GM13977 (cell line): Measurements from ENCODE around the gene KLHL29.

Experiments
- DNase-seq: peaks from one replicate; pipeline ENCODE4 v3.0.0; 2012; ENCODE audit warnings: low spot score
- in situ Hi-C: fragments of 300-500 bp; cut with MboI; formaldehyde crosslinking; loops from one replicate; pipeline ENCODE4 v1.12.0; 2022; ENCODE audit warnings: low sequenced_read_pairs, low pct_unique_long_range_greater_than_20kb, mixed read lengths, inconsistent platforms; ENCODE audit not compliant: unreplicated experiment
- TF ChIP-seq, protein P1 (sequence below): IDR thresholded peaks from 2 replicates; pipeline ENCODE4 v1.5.1; 2012; ENCODE audit warnings: mild to moderate bottlenecking, control low read depth; ENCODE audit not compliant: insufficient read depth; ENCODE audit errors: extremely low read depth, missing control alignments

KLHL29 gene

DNA sequence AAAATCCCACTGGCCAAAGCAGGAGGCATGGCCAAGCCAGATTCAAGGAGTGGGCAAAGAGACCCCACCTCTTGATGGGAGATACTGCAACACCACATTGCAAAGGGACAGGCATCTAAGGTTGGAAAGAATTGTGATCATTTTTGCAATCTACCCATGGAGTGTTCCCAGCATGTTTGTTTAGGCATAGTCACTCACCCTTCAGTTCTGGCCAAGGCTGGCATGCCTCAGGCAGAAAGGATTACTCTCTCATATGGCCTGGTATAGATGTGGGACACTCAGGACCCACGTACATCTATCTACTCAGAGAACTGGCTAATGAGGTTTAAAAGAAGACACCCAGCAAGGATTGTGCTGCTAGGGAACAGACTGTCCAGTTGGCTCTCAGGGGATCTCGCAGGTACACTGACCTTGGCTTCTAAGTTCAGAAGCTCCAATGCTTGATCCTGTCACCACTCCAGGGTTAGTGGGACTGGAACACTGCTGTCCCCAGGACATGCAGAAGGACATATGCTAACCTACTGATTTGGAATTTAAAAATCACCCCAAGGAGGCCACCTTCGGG, 183.7 kb downstream of the KLHL29 start:
- TF ChIP-seq, protein P1, sequence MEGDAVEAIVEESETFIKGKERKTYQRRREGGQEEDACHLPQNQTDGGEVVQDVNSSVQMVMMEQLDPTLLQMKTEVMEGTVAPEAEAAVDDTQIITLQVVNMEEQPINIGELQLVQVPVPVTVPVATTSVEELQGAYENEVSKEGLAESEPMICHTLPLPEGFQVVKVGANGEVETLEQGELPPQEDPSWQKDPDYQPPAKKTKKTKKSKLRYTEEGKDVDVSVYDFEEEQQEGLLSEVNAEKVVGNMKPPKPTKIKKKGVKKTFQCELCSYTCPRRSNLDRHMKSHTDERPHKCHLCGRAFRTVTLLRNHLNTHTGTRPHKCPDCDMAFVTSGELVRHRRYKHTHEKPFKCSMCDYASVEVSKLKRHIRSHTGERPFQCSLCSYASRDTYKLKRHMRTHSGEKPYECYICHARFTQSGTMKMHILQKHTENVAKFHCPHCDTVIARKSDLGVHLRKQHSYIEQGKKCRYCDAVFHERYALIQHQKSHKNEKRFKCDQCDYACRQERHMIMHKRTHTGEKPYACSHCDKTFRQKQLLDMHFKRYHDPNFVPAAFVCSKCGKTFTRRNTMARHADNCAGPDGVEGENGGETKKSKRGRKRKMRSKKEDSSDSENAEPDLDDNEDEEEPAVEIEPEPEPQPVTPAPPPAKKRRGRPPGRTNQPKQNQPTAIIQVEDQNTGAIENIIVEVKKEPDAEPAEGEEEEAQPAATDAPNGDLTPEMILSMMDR = no peak
- DNase-seq = no peak
- in situ Hi-C loops = no loop called here

DNA sequence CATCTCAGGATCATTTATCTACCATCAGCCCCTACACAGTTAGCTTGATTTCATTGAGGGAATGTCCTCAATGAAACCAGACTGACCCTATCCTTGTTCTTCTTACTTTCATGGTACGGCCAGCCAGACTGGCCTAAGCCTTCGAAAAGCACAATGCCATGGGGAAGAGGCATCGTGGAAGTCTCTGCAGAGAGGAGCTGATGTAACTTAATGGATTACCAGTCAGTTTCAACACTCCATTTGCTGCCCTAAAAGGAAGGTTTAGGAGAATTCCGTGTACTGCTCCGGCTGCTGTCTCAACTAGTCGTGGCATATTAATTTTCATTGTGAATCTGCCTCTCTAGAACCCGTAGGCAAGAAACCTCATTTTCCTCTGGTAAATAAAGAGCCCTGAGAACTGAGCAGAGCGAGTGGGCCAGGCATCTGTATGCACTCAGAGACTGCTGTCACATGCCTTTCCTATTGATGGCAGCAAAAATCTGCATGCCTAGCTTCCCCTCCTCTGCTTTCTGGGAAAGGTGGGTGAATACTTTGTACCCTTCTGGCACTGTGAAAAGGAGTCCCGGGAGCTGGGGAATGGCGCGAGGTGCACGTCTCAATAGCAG, 184.9 kb downstream of the KLHL29 start:
- TF ChIP-seq, protein P1 = no peak
- in situ Hi-C loops = no loop called here
- DNase-seq = no peak

DNA sequence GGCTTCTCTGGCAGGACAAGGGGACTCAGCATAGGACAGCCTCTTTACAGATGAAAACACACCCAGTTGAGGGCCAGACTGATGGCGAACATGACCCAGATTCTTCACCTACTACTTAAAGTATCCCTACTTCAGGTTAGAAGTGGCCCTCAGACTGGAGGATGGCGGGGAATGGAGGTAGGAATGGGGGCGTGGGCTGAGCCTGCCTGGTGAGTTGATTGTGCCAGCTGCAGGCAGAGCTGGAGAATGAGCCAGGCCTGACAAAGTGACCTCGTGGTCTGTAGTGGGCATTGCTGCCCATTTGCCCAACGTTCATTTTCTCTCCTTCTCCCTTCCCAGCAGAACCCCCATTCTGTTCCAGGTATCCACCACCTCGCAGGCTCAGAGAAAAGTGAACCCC, 186.1 kb downstream of the KLHL29 start:
- in situ Hi-C loops = no loop called here
- DNase-seq = no peak
- TF ChIP-seq, protein P1 = no peak

DNA sequence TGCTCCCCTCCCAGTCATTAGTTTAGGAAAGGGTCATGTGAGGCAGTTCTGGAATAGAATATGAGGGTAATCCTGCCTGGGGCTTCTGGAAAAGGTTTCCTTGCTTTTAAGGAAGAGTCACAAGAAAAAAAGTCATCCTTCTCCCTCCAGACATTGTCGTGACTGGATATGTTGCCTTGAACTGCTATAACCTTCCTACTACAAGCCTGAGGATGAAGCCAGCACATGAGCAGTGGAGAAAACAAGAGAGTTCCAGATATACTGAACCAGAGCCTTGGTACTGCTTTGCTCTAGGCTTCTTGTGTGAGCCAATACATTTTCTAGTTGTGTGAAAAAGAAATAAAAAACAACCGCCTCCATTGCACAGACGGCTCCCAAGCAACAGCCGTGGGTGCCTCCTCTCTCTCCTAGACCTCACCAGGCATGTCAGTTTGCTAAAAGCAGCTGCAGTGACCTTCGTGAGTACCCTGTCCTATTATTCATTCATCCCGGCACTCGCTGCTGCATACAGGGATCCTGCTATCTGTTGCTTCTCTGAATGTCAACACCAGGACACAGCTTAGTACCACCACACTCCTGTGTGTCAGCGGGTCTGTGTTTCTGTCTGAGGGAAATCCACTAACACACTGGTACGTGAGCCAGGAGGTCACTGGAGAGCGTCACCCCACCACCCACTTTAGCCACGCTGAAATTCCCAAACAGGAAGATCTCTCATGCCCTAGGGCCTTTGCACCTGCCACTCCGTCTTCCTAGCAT, 186.7 kb downstream of the KLHL29 start:
- DNase-seq = no peak
- TF ChIP-seq, protein P1 = no peak
- in situ Hi-C loops = no loop called here

DNA sequence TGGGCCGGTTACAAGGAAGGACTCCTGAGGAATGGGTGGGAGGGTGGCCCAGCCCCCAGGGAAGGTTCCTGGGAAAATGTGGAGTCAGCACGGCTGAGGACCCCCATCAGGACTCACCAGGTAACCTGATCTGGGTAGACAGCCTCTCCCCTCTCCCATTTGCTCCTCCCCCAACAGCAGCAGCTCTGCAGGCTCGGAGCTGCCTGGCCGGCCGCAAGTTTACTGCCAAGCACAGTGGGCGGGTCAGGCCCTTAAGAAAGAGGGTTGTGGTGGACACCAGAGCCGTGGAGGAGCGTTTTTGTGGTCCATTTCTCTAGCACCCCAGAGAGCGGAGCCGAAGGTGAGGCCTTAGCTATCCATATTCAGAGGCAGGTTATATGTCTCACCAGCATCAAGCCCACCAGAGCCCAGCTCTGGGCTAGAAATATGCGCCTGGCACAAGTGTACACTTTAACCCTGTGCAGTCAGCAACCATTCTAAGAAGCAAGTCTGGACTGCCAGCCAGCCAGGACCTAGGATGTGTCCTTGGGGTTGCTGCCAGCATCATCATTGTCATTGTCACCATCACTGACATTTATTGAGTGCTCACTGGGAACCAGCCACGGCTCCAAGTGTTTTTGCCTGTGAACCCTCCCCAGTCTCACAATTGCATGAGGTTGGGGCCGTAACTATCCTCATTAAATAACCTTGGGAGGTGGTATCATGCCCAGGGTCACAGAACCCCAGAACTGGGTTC, 190.1 kb downstream of the KLHL29 start:
- in situ Hi-C loops = no loop called here
- DNase-seq = no peak
- TF ChIP-seq, protein P1 = no peak

DNA sequence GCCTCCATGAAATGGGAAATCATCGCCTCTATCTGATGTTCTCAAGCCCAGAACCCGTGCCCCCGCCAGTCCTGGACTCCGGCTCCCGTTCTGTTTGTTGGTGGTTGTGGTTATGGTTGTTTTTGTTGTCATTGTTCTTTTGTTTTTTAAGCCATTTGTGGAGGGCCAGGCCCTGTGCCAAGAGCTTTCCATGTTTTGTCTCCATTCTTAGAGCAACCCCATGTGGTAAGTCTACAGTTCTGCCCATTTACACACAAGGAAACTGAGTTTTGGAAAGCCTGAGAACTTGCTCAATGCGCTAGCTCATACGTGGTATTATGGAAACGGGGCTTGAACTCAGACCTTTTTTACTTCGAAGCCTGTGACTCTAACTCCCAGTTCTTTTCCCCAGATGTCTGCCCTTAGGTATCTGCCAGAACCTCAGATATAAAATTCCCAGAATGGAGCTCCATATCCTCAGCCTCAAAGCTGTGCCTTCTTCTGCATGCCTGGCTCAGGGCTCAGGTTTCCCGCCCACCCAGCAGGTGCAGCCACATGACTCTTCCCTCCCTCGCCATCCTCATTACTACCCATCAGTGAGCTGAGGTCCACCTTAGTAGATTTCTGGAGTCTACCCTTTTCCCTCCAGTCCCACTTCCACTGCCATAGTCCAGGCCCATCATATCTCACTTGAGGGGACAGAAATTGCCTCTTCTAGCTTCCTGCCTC, 194.1 kb downstream of the KLHL29 start:
- in situ Hi-C loops = no loop called here
- TF ChIP-seq, protein P1 = no peak

More for the DNA sequence above, 194.1 kb downstream of the KLHL29 start:
- no peak for DNase-seq
